Neural progenitor cell (in vitro differentiated cells): ENCODE data around the gene PRSS53.

Experiments
- CTCF ChIP-seq: fragments of 200-600 bp; sonication (generic); IDR thresholded peaks from 2 replicates; pipeline ENCODE4 v1.5.1; 2017; ENCODE audit warnings: antibody characterized with exemption, mild to moderate bottlenecking
- EZH2 ChIP-seq: fragments of 200-600 bp; sonication (generic); IDR thresholded peaks from 2 replicates; pipeline ENCODE4 v1.6.1; 2017; ENCODE audit warnings: antibody characterized with exemption, mild to moderate bottlenecking, moderate library complexity

GRCh38 chr16:31074814-31075183 lies 13.9 kb downstream of the PRSS53 start:
- TF ChIP-seq CTCF (no peak), EZH2 (no peak)
